Coronary artery (tissue), 2 donors: Measurements from ENCODE around the gene CACNA1C.

Experiments used
- DNase-seq: peaks from one replicate; pipeline ENCODE4 v3.0.0-alpha.2; 2017; ENCODE audit warnings: low spot score
- H3K27ac ChIP-seq, 2 donors: fragments of 200-600 bp; sonication (generic); one replicate each; pipeline ENCODE4 v1.5.1; 2016 to 2019
- H3K4me3 ChIP-seq: fragments of 200-600 bp; sonication (generic); 2 replicates; pipeline ENCODE4 v1.5.1; 2016; ENCODE audit warnings: mild to moderate bottlenecking, moderate library complexity
- CTCF ChIP-seq: fragments of 200-600 bp; sonication (generic); IDR thresholded peaks from one replicate; pipeline ENCODE4 v1.5.1; 2019; ENCODE audit warnings: antibody characterized with exemption

The CACNA1C gene

GRCh38 chr12:2294651-2295475, 242.1 kb downstream of the CACNA1C start:
- H3K4me3 ChIP-seq = no peak overlapping the region
- peak; percentile 79 for DNase-seq
- no peak for TF ChIP-seq CTCF
- peak overlapping the region; percentile 37 to 55 for H3K27ac ChIP-seq

GRCh38 chr12:2295941-2296461, 243.2 kb downstream of the CACNA1C start:
- H3K4me3 ChIP-seq = no peak overlapping the region
- H3K27ac ChIP-seq = peak overlapping the region; percentile 24 to 31
- no peak for TF ChIP-seq CTCF
- DNase-seq = peak; percentile 72

- no peak for DNase-seq
- Histone ChIP-seq H3K27ac (no peak overlapping the region), H3K4me3 (no peak overlapping the region)
- TF ChIP-seq CTCF = no peak
These were observed 244.2 kb downstream of the CACNA1C start for GRCh38 chr12:2297004-2297403.

- no peak for DNase-seq
- no peak for TF ChIP-seq CTCF
- Histone ChIP-seq H3K27ac (no peak overlapping the region), H3K4me3 (no peak overlapping the region)
These were observed 244.9 kb downstream of the CACNA1C start for GRCh38 chr12:2297658-2298057.

GRCh38 chr12:2298556-2299200, 245.9 kb downstream of the CACNA1C start:
- H3K4me3 ChIP-seq = no peak overlapping the region
- no peak for DNase-seq
- TF ChIP-seq CTCF = no peak
- H3K27ac ChIP-seq = no peak overlapping the region

GRCh38 chr12:2299206-2299605, 246.4 kb downstream of the CACNA1C start:
- Histone ChIP-seq H3K27ac (no peak overlapping the region), H3K4me3 (no peak overlapping the region)
- DNase-seq = no peak
- no peak for TF ChIP-seq CTCF

- TF ChIP-seq CTCF = no peak
- no peak for DNase-seq
- Histone ChIP-seq H3K4me3 (no peak overlapping the region), H3K27ac (no peak overlapping the region)
These were observed 247.4 kb downstream of the CACNA1C start for GRCh38 chr12:2300168-2300567.
